H7 (cell line): Measurements from ENCODE around the gene TTC7B. TPM values are rescaled to one million over a fixed set of nuclear protein-coding genes. Genes with fewer than 3 reads are reported as not detected.

Source experiments
- DNase-seq: peaks from one replicate; pipeline ENCODE4 v3.0.0; 2012
- H3K27me3 ChIP-seq: 2 replicates; pipeline ENCODE4 v1.6.0; 2011; ENCODE audit warnings: mild to moderate bottlenecking, low read length; ENCODE audit not compliant: control insufficient read depth, insufficient read depth
- H3K36me3 ChIP-seq: replicated peaks from 2 replicates; pipeline ENCODE4 v1.5.1; 2011; ENCODE audit warnings: low read length; ENCODE audit not compliant: control insufficient read depth, insufficient read depth
- H3K4me3 ChIP-seq: 2 replicates; pipeline ENCODE4 v1.5.1; 2011; ENCODE audit warnings: low read depth, mild to moderate bottlenecking, control low read depth, low read length, moderate library complexity; ENCODE audit not compliant: insufficient read depth
- total RNA-seq: library from RNA; depleted of rRNA; stranded (reverse); fragments of >200 nt; shearing (Covaris generic); gene quantifications from 2 replicates; pipeline ENCODE4 v1.2.3, GENCODE V29; 2014

The TTC7B gene
- total RNA-seq, 1 experiment from 2014 or later: 27.4 TPM

GRCh38 chr14:90740081-90740480, 76.1 kb downstream of the TTC7B start:
- DNase-seq: no peak
- H3K4me3 ChIP-seq: no peak overlapping the region
- H3K27me3 ChIP-seq: no peaks in the 10 kb centered on the region
- no peaks in the 10 kb centered on the region; the same call in 1 of the 2 replicates for H3K36me3 ChIP-seq

GRCh38 chr14:90739318-90740068, 76.7 kb downstream of the TTC7B start:
- H3K27me3 ChIP-seq: no peaks in the 10 kb centered on the region
- no peak overlapping the region for H3K4me3 ChIP-seq
- no peaks in the 10 kb centered on the region; the same call in 1 of the 2 replicates for H3K36me3 ChIP-seq
- DNase-seq: no peak

GRCh38 chr14:90733139-90733808, 83.0 kb downstream of the TTC7B start:
- H3K36me3 ChIP-seq: no peaks in the 10 kb centered on the region
- H3K4me3 ChIP-seq: no peak overlapping the region
- no peaks in the 10 kb centered on the region for H3K27me3 ChIP-seq
- DNase-seq: no peak

- Histone ChIP-seq H3K4me3 (no peak overlapping the region), H3K27me3 (no peaks in the 10 kb centered on the region), H3K36me3 (no peaks in the 10 kb centered on the region; the same call in 1 of the 2 replicates)
- DNase-seq: no peak
Measured at GRCh38 chr14:90732718-90733117, 83.5 kb downstream of the TTC7B start.

- Histone ChIP-seq H3K27me3 (no peaks in the 10 kb centered on the region), H3K36me3 (no peaks in the 10 kb centered on the region; the same call in 1 of the 2 replicates), H3K4me3 (no peak overlapping the region)
- DNase-seq: no peak
Measured at GRCh38 chr14:90732139-90732538, 84.1 kb downstream of the TTC7B start.

- no peaks in the 10 kb centered on the region for H3K27me3 ChIP-seq
- no peak for DNase-seq
- no peaks in the 10 kb centered on the region; the same call in 1 of the 2 replicates for H3K36me3 ChIP-seq
- H3K4me3 ChIP-seq: no peak overlapping the region
Measured at GRCh38 chr14:90731487-90731886, 84.7 kb downstream of the TTC7B start.

GRCh38 chr14:90730206-90730766, 85.9 kb downstream of the TTC7B start:
- Histone ChIP-seq H3K27me3 (no peaks in the 10 kb centered on the region), H3K36me3 (no peaks in the 10 kb centered on the region; the same call in 1 of the 2 replicates), H3K4me3 (no peak overlapping the region)
- DNase-seq: no peak

- Histone ChIP-seq H3K36me3 (no peaks in the 10 kb centered on the region; the same call in 1 of the 2 replicates), H3K27me3 (no peaks in the 10 kb centered on the region), H3K4me3 (no peak overlapping the region)
- DNase-seq: no peak
Measured at GRCh38 chr14:90728951-90729350, 87.3 kb downstream of the TTC7B start.

GRCh38 chr14:90727082-90727481, 89.1 kb downstream of the TTC7B start:
- DNase-seq: no peak
- no peaks in the 10 kb centered on the region for H3K27me3 ChIP-seq
- no peaks in the 10 kb centered on the region; the same call in 1 of the 2 replicates for H3K36me3 ChIP-seq
- H3K4me3 ChIP-seq: no peak overlapping the region

GRCh38 chr14:90726656-90727055, 89.6 kb downstream of the TTC7B start:
- no peaks in the 10 kb centered on the region; the same call in 1 of the 2 replicates for H3K36me3 ChIP-seq
- no peak overlapping the region for H3K4me3 ChIP-seq
- peak; percentile 33 for DNase-seq
- no peaks in the 10 kb centered on the region for H3K27me3 ChIP-seq

GRCh38 chr14:90724866-90725265, 91.4 kb downstream of the TTC7B start:
- H3K27me3 ChIP-seq: no peaks in the 10 kb centered on the region
- DNase-seq: no peak
- no peaks in the 10 kb centered on the region; the same call in 1 of the 2 replicates for H3K36me3 ChIP-seq
- no peak overlapping the region for H3K4me3 ChIP-seq

GRCh38 chr14:90722590-90722989, 93.6 kb downstream of the TTC7B start:
- no peaks in the 10 kb centered on the region for H3K27me3 ChIP-seq
- H3K36me3 ChIP-seq: no peaks in the 10 kb centered on the region
- DNase-seq: no peak
- H3K4me3 ChIP-seq: no peak overlapping the region

GRCh38 chr14:90721619-90722305, 94.5 kb downstream of the TTC7B start:
- Histone ChIP-seq H3K4me3 (no peak overlapping the region), H3K36me3 (no peaks in the 10 kb centered on the region), H3K27me3 (no peaks in the 10 kb centered on the region)
- DNase-seq: no peak

- no peaks in the 10 kb centered on the region for H3K27me3 ChIP-seq
- H3K36me3 ChIP-seq: no peaks in the 10 kb centered on the region
- DNase-seq: no peak
- no peak overlapping the region for H3K4me3 ChIP-seq
Measured at GRCh38 chr14:90720832-90721231, 95.4 kb downstream of the TTC7B start.
